ENCODE measurements around the gene TBC1D4. TPM values are rescaled to one million over a fixed set of nuclear protein-coding genes. Genes with fewer than 3 reads are reported as not detected.

Gene TBC1D4
- total and polyA plus RNA-seq, 9 of the 15 experiments (the other 6 are each of a cell fraction or from before 2014, with no cell fraction given): 2.8 to 12.3 (median 7.0) TPM

DNA sequence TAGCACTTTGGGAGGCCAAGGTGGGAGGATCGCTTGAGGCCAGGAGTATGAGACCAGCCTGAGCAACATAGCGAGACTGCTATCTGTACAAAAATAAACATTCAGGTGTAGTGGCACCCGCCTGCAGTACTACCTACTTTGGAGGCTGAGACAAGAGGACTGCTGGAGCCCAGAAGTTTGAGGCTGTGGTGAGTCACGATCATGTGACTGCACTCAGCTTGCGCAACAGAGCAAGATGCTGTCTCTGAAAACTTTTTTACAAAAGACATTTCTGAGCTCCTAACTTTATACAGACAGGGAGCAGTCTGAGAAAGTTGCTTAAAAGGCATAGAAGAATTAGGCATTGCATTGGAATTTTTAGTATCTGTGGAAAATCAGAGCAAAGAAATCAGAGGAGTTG is 10.4 kb upstream of the TBC1D4 start (continued):
- TF ChIP-seq CREB5 (CRISPR knock-in tag; IDR thresholded peaks at IDR 0.05): no peak
- TF ChIP-seq KAT7 (CRISPR knock-in tag; IDR thresholded peaks at IDR 0.05; ENCODE audit: borderline replicate concordance): no peak
- TF ChIP-seq USF1 (CRISPR knock-in tag; IDR thresholded peaks at IDR 0.05): peak; percentile 65
- TF ChIP-seq KDM1A (IDR thresholded peaks at IDR 0.05): 0 out of 4 replicates have a peak, but pooled peaks of 1 of the 2 experiments have one; percentile 8
- peak; percentile 56; the same call in 1 of the 2 replicates for TF ChIP-seq JUND (IDR thresholded peaks at IDR 0.05; ENCODE audit: borderline replicate concordance, low read depth, low read length)
- peak; percentile 56; the same call in 2 of the 3 replicates for TF ChIP-seq JUND (tag; IDR thresholded peaks at IDR 0.05; ENCODE audit: borderline replicate concordance, low read depth, low read length)
- TF ChIP-seq CEBPB (tag; IDR thresholded peaks at IDR 0.05): peak; percentile 89
- TF ChIP-seq XRCC3 (IDR thresholded peaks at IDR 0.05): no peak
- no peak for TF ChIP-seq SMARCA4 (IDR thresholded peaks at IDR 0.05)
- peak; percentile 31; the same call in 1 of the 2 replicates for TF ChIP-seq TFE3 (CRISPR knock-in tag; IDR thresholded peaks at IDR 0.05)

All from K562 (cell line).